GM19099 (cell line): ENCODE results near the gene GAP43.

Source experiments
- POLR2A ChIP-seq: IDR thresholded peaks from 3 replicates; pipeline ENCODE4 v1.6.1; 2011; ENCODE audit warnings: low read depth; ENCODE audit not compliant: insufficient read length; ENCODE audit errors: extremely low read depth

The GAP43 gene

DNA sequence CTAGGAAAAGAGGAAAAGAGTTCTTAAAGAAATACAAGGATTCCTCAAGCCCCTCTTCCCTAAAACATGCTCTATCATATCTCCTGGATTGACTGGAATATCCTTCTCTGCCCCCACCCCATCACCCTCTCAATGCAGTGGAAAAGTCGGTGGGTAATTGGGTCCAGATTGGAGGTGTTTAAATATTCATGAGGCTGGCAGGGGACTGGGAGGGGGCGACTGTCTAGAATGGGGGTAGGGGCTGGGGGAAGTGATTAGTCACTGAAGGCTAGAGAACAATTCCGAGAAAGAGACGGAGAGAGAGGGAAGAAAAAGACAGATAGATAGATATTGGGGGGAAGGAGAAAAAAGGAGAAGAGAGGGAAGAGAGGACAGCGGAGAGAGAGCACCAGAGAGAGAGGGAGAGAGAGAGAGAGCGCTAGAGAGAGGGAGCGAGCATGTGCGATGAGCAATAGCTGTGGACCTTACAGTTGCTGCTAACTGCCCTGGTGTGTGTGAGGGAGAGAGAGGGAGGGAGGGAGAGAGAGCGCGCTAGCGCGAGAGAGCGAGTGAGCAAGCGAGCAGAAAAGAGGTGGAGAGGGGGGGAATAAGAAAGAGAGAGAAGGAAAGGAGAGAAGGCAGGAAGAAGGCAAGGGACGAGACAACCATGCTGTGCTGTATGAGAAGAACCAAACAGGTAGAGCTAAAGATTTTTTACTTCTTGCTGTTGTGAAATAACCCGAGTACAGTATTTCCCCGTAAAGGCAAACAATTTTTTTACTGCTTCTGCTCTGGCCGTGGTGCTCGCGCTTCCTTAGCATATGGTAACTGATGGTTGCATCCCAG lies at the start of gene GAP43:
TSS of gene GAP43 (plus strand) at position 467 of the 825 bp plus-strand sequence. CDS start at position 647, 180 bp downstream.
- no peak for TF ChIP-seq POLR2A

DNA sequence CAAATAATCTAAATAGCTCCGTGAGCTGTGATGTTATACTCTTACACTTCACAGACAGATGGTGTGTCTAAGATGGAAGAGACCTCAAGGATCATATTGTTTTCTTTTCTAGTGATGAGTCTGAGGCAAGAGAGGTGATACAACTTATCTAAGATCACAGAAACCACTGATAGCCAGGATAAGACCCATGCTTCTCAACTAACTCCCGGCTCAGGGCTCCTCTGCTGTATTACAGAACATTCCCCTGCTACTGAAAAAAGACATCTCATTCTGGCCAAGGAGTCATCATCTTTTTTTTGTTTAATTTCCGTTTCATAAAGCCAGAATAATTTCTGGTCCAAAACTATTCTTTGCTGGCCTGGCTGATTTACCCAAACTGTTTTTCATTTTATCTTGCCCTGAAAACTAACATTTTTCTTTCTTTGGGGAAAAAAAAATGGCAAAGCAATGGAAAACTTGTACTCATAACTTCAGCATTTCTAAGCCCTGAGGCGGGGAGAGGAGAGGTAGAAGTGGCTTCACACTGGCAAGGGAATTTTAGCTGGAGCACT lies 46.9 kb upstream of the GAP43 start:
- no peak for TF ChIP-seq POLR2A

- TF ChIP-seq POLR2A, result no peak
Observed at GRCh38 chr3:115577000-115577399, 46.3 kb upstream of the GAP43 start.

- TF ChIP-seq POLR2A, result no peak
Observed at GRCh38 chr3:115578331-115578730, 45.0 kb upstream of the GAP43 start.

DNA sequence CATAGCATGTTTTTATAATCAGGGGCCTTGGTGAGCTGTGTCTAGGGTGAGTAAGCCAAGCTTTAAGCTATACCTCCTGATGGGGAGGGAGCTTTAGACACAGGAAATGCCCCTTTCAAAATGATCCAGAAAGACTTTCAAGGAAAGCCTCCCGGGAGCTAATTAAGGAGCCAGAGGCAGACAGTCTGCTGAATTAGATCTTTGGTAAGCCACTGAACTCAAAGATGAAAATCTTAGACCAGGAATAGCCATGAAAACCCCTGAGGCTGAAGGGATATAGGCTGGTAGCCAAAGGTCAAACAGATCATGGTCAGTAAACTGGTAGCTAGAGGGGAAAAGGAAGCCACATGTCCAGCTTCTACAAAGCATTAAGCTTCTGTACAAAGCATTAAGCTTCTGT lies 42.7 kb upstream of the GAP43 start:
- no peak for TF ChIP-seq POLR2A

- TF ChIP-seq POLR2A, result no peak
Observed at GRCh38 chr3:115581362-115582135, 41.8 kb upstream of the GAP43 start.

- TF ChIP-seq POLR2A, result no peak
Observed at GRCh38 chr3:115588201-115589115, 34.9 kb upstream of the GAP43 start.

DNA sequence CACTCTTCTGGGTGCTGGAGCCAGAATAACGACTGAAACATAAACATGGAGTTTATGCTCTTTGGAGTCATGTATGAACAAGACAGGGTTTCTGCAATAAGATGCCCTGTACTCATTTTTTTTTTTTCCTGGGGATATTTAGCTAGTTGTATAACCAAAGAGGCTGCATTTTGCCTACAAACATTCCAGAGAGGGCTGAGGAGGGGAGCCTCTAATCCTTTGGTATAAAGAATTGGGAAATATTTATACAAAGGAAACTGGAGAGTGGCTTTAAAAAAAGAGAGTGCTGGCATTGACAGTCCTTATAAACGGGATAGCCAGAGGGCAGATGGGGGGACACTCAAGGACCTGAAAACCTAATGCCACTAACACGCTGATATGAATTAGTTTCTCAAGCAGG lies 32.4 kb upstream of the GAP43 start:
- no peak for TF ChIP-seq POLR2A

- no peak for TF ChIP-seq POLR2A
Observed at GRCh38 chr3:115595611-115596275, 27.6 kb upstream of the GAP43 start.

- no peak for TF ChIP-seq POLR2A
Observed at GRCh38 chr3:115598216-115598615, 25.1 kb upstream of the GAP43 start.

DNA sequence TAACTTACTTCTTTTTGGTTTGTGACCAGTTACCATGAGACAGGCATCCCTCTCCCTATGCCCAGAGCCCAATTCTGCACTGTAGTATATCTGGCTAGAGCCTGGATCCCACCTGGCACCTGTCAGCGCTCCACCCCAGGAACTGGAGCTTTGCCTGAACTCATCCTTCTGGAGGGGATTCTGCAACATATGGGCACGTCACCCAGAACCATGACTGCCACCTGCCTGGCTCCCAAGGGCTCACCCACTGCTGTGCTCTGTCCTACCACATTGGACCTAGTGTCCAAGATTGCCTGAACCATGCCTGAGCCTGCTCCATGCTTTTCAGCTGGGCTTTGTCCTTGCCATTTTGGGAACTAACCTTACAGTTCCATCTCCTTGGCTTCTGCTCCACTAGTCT lies 21.1 kb upstream of the GAP43 start:
- TF ChIP-seq POLR2A, result no peak

- no peak for TF ChIP-seq POLR2A
Observed at GRCh38 chr3:115611630-115612029, 11.7 kb upstream of the GAP43 start.

- TF ChIP-seq POLR2A, result no peak
Observed at GRCh38 chr3:115615001-115615814, 8.1 kb upstream of the GAP43 start.
